ENCODE measurements around the gene SLC4A7.
"Not testable (repeated sequence)": the region's sequence is repeated elsewhere in the genome, so short reads cannot be mapped to it uniquely, and the experiment has no call there.

Gene SLC4A7

GRCh38 chr3:27484015-27484844 is at the start of gene SLC4A7:
Gene SLC4A7, minus strand, starts transcription at chr3:27484384. Its CDS starts 258 bp downstream, at chr3:27484126.
- peak; percentile 98 to 99 for DNase-seq

- no peak for DNase-seq
Measured at GRCh38 chr3:27533261-27533607, 49.0 kb upstream of the SLC4A7 start.

- DNase-seq: no peak
Measured at GRCh38 chr3:27532426-27533260, 48.5 kb upstream of the SLC4A7 start.

- DNase-seq: not testable (repeated sequence)
Measured at GRCh38 chr3:27531193-27531751, 47.1 kb upstream of the SLC4A7 start.

- no peak for DNase-seq
Measured at GRCh38 chr3:27528791-27529190, 44.6 kb upstream of the SLC4A7 start.

GRCh38 chr3:27526614-27527315 is 42.6 kb upstream of the SLC4A7 start:
- DNase-seq: no peak

GRCh38 chr3:27521872-27522265 is 37.7 kb upstream of the SLC4A7 start:
- DNase-seq: no peak

GRCh38 chr3:27521179-27521871 is 37.1 kb upstream of the SLC4A7 start:
- no peak for DNase-seq

- DNase-seq: no peak
Measured at GRCh38 chr3:27511724-27512422, 27.7 kb upstream of the SLC4A7 start.

- DNase-seq: no peak
Measured at GRCh38 chr3:27509376-27509775, 25.2 kb upstream of the SLC4A7 start.

GRCh38 chr3:27508424-27508823 is 24.2 kb upstream of the SLC4A7 start:
- DNase-seq: no peak

- DNase-seq: no peak
Measured at GRCh38 chr3:27507515-27508266, 23.5 kb upstream of the SLC4A7 start.

- no peak for DNase-seq
Measured at GRCh38 chr3:27507111-27507510, 22.9 kb upstream of the SLC4A7 start.

- no peak for DNase-seq
Measured at GRCh38 chr3:27504749-27505148, 20.6 kb upstream of the SLC4A7 start.

- DNase-seq: no peak
Measured at GRCh38 chr3:27503526-27503925, 19.3 kb upstream of the SLC4A7 start.

- DNase-seq: no peak
Measured at GRCh38 chr3:27501759-27502158, 17.6 kb upstream of the SLC4A7 start.

GRCh38 chr3:27500986-27501385 is 16.8 kb upstream of the SLC4A7 start:
- no peak for DNase-seq

- no peak for DNase-seq
Measured at GRCh38 chr3:27500035-27500434, 15.9 kb upstream of the SLC4A7 start.

GRCh38 chr3:27494784-27495183 is 10.6 kb upstream of the SLC4A7 start:
- no peak for DNase-seq

GRCh38 chr3:27488821-27489220 is 4.6 kb upstream of the SLC4A7 start:
- DNase-seq: no peak

- no peak for DNase-seq
Measured at GRCh38 chr3:27487383-27487782, 3.2 kb upstream of the SLC4A7 start.

Data from activated CD4-positive, alpha-beta T cell treated with anti-CD3 and anti-CD28 coated beads for 4 hours (primary cell).